Endothelial cell (in vitro differentiated cells): ENCODE measurements around the gene OCA2. TPM values are rescaled to one million over a fixed set of nuclear protein-coding genes. Genes with fewer than 3 reads are reported as not detected.

Experiments
- DNase-seq: peaks from one replicate; pipeline ENCODE4 v3.0.0; 2021; ENCODE audit warnings: low spot score
- H3K27ac Mint-ChIP-seq: one replicate; pipeline ENCODE4 v1.8.0; 2021; ENCODE audit warnings: mixed read lengths, inconsistent platforms; ENCODE audit not compliant: unreplicated experiment
- H3K27me3 Mint-ChIP-seq: one replicate; pipeline ENCODE4 v1.8.0; 2021; ENCODE audit warnings: mild to moderate bottlenecking, moderate library complexity, mixed read lengths, inconsistent platforms; ENCODE audit not compliant: unreplicated experiment
- H3K36me3 Mint-ChIP-seq: one replicate; pipeline ENCODE4 v1.8.0; 2021; ENCODE audit warnings: mild to moderate bottlenecking, low read depth, mixed read lengths, inconsistent platforms; ENCODE audit not compliant: unreplicated experiment
- H3K4me1 Mint-ChIP-seq: one replicate; pipeline ENCODE4 v1.8.0; 2021; ENCODE audit warnings: mild to moderate bottlenecking, mixed read lengths, inconsistent platforms; ENCODE audit not compliant: unreplicated experiment
- H3K4me3 Mint-ChIP-seq: one replicate; pipeline ENCODE4 v1.8.0; 2021; ENCODE audit warnings: mild to moderate bottlenecking, mixed read lengths, inconsistent platforms; ENCODE audit not compliant: unreplicated experiment
- H3K9me3 Mint-ChIP-seq: one replicate; pipeline ENCODE4 v1.8.0; 2021; ENCODE audit warnings: mixed read lengths, inconsistent platforms; ENCODE audit not compliant: unreplicated experiment
- CTCF ChIP-seq: fragments of 200-600 bp; sonication (generic); IDR thresholded peaks from one replicate; pipeline ENCODE4 v1.5.0; 2021; ENCODE audit warnings: antibody characterized with exemption; ENCODE audit not compliant: unreplicated experiment
- total RNA-seq: library from RNA; stranded (reverse); fragmentation: NEBNext Ultra II Directional; extraction: Animal tissue kit (Norgen Biotek cat#: 25700); gene quantifications from one replicate; pipeline ENCODE4 v1.2.1, GENCODE V29; 2021; ENCODE audit not compliant: unreplicated experiment

Gene OCA2
- total RNA-seq, 1 donor from 2014 or later: not detected

- DNase-seq: no peak
These were observed 264.4 kb downstream of the OCA2 start for GRCh38 chr15:27834684-27835083.

DNA sequence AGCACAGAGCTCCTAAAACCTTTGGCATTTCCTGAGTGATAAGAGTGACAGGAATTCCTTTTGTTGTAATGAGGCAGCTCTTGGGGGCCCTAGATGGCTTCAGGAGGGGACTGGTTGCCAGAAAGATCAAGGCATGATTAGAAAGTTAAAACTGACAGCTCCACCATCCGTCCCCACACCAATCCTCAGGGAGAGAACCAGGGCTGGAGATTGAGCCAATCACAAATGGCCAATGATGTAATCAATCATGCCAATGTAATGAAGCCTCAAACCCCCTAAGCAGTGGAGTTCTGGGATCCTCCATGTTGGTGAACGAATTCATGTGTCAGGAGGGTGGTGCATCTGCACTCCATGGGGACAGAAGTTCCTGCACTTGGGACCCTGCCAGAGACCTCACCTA is 265.1 kb downstream of the OCA2 start:
- Mint-ChIP-seq H3K27me3 (peaks cover 9% of the 10 kb centered on the region), H3K36me3 (no peaks in the 10 kb centered on the region), H3K4me1 (peaks cover 14% of the 10 kb centered on the region), H3K4me3 (no peak overlapping the region), H3K27ac (peak overlapping the region; percentile 42), H3K9me3 (no peaks in the 10 kb centered on the region)
- no peak for DNase-seq
- no peak for TF ChIP-seq CTCF

More at GRCh38 chr15:27834684-27835083, 264.4 kb downstream of the OCA2 start:
- H3K36me3 Mint-ChIP-seq: no peaks in the 10 kb centered on the region
- no peak overlapping the region for H3K4me3 Mint-ChIP-seq
- no peaks in the 10 kb centered on the region for H3K9me3 Mint-ChIP-seq
- peaks cover 9% of the 10 kb centered on the region for H3K27me3 Mint-ChIP-seq
- H3K27ac Mint-ChIP-seq: no peak overlapping the region
- TF ChIP-seq CTCF: no peak
- H3K4me1 Mint-ChIP-seq: peaks cover 14% of the 10 kb centered on the region

DNA sequence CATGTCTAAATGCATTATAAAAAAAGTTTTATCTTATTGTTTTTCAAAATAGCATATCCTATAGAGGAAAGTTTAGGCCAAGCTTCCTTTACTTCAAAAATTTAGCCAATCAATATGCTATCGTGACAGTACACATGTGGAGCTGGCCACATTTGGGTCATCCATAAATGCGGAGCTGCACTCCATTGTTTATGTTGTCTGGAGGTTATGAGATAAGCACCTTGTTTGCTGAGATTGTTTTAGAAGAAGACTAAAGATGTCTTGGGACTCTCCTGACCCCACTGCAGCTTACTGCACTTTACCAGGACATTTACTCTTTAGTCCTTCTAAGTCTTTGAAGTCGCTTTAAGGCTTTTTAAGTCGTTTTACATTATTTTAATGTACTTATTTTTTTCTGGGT is 265.9 kb downstream of the OCA2 start:
- Mint-ChIP-seq H3K9me3 (no peaks in the 10 kb centered on the region), H3K36me3 (no peaks in the 10 kb centered on the region), H3K4me1 (peaks cover 14% of the 10 kb centered on the region), H3K27me3 (peaks cover 8% of the 10 kb centered on the region), H3K4me3 (no peak overlapping the region), H3K27ac (no peak overlapping the region)
- no peak for DNase-seq
- TF ChIP-seq CTCF: no peak

DNA sequence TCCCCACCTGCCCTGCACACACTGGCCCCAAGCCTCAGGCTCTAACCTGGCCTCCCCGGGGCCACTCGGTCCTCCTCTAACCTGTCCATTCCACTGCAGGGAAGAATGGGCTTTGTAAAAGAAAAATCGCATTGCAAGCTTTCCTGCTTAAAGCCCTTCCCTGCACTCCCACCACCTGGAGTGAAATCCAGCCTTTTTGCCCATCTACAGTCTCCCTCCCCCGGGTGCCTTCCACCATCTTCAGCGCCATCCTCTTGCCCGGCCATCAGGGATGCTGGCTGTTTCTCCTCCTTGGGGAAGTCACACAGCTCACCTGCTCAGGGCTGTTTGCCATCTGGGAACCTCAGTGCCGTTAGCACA is 266.9 kb downstream of the OCA2 start:
- peaks cover 6% of the 10 kb centered on the region for H3K4me1 Mint-ChIP-seq

More for the DNA sequence above, 266.9 kb downstream of the OCA2 start:
- TF ChIP-seq CTCF: no peak
- no peaks in the 10 kb centered on the region for H3K36me3 Mint-ChIP-seq
- peaks cover 8% of the 10 kb centered on the region for H3K27me3 Mint-ChIP-seq
- H3K9me3 Mint-ChIP-seq: no peaks in the 10 kb centered on the region
- H3K4me3 Mint-ChIP-seq: no peak overlapping the region
- no peak overlapping the region for H3K27ac Mint-ChIP-seq
- DNase-seq: no peak
